Measurements from ENCODE around the gene RAVER2.
"Not testable (repeated sequence)": the region's sequence is repeated elsewhere in the genome, so short reads cannot be mapped to it uniquely, and the experiment has no call there.

DNA sequence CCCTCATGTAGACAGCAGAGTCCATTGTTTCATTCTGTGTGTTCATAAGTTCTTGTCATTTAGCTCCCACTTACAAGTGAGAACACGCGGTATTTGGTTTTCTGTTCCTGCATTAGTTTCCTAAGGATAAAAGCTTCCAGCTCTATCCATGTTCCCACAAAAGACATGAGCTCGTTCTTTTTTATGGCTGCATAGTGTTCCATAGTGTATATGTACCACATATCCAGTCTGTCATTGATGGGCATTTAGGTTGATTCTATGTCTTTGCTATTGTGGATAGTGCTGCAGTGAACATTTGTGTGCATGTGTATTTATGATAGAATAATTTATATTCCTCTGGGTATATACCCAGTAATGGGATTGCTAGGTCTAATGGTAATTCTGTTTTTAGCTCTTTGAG is 75.7 kb downstream of the RAVER2 start:
- not testable (repeated sequence) for TF ChIP-seq YY1 (IDR thresholded peaks at IDR 0.05; ENCODE audit: insufficient read depth, insufficient read length); SUZ12 (IDR thresholded peaks at IDR 0.05; ENCODE audit: extremely low read depth, insufficient read depth, insufficient read length)
